ENCODE measurements around the gene FRYL.

Gene FRYL

GRCh38 chr4:48781968-48782367 lies 1.9 kb upstream of the FRYL start:
- Histone ChIP-seq H3K4me3 (ENCODE audit: low read length) (no peak overlapping the region), H3K9me3 (ENCODE audit: control insufficient read depth, low read length) (no peaks in the 10 kb centered on the region), H3K27me3 (replicated peaks; ENCODE audit: control insufficient read depth, insufficient read depth, low read length) (no peaks in the 10 kb centered on the region), H3K36me3 (ENCODE audit: control insufficient read depth, insufficient read depth, low read length, severe bottlenecking) (no peaks in the 10 kb centered on the region), H3K9ac (ENCODE audit: low read length) (no peak overlapping the region), H3K4me1 (ENCODE audit: control insufficient read depth, insufficient read depth, low read length) (peaks cover 13% of the 10 kb centered on the region)
- no peak for DNase-seq (ENCODE audit: low read depth)

GRCh38 chr4:48780865-48781214 lies 761 bp upstream of the FRYL start:
- peak; percentile 78 for DNase-seq (ENCODE audit: low read depth)
- no peaks in the 10 kb centered on the region for H3K9me3 ChIP-seq (ENCODE audit: control insufficient read depth, low read length)

GRCh38 chr4:48779095-48779997 lies 733 bp downstream of the FRYL start:
- Histone ChIP-seq H3K9ac (ENCODE audit: low read length) (peak overlapping the region; percentile 96), H3K27me3 (replicated peaks; ENCODE audit: control insufficient read depth, insufficient read depth, low read length) (no peaks in the 10 kb centered on the region), H3K36me3 (ENCODE audit: control insufficient read depth, insufficient read depth, low read length, severe bottlenecking) (no peaks in the 10 kb centered on the region), H3K4me3 (ENCODE audit: low read length) (peak overlapping the region; percentile 96), H3K4me1 (ENCODE audit: control insufficient read depth, insufficient read depth, low read length) (peaks cover 13% of the 10 kb centered on the region), H3K9me3 (ENCODE audit: control insufficient read depth, low read length) (no peaks in the 10 kb centered on the region)
- DNase-seq (ENCODE audit: low read depth), result peak; percentile 88

More at GRCh38 chr4:48780865-48781214, 761 bp upstream of the FRYL start:
- H3K36me3 ChIP-seq (ENCODE audit: control insufficient read depth, insufficient read depth, low read length, severe bottlenecking), result no peaks in the 10 kb centered on the region
- peak overlapping the region; percentile 83 for H3K9ac ChIP-seq (ENCODE audit: low read length)
- peak overlapping the region; percentile 89 for H3K4me3 ChIP-seq (ENCODE audit: low read length)
- peaks cover 13% of the 10 kb centered on the region for H3K4me1 ChIP-seq (ENCODE audit: control insufficient read depth, insufficient read depth, low read length)
- no peaks in the 10 kb centered on the region for H3K27me3 ChIP-seq (replicated peaks; ENCODE audit: control insufficient read depth, insufficient read depth, low read length)

- DNase-seq (ENCODE audit: low read depth), result peak; percentile 78
- peak overlapping the region; percentile 96 for H3K9ac ChIP-seq (ENCODE audit: low read length)
- H3K4me3 ChIP-seq (ENCODE audit: low read length), result peak overlapping the region; percentile 96
Measured at GRCh38 chr4:48778431-48779094, 1.5 kb downstream of the FRYL start.

GRCh38 chr4:48777739-48778138 lies 2.3 kb downstream of the FRYL start:
- Histone ChIP-seq H3K27me3 (replicated peaks; ENCODE audit: control insufficient read depth, insufficient read depth, low read length) (no peaks in the 10 kb centered on the region), H3K9me3 (ENCODE audit: control insufficient read depth, low read length) (no peaks in the 10 kb centered on the region), H3K36me3 (ENCODE audit: control insufficient read depth, insufficient read depth, low read length, severe bottlenecking) (no peaks in the 10 kb centered on the region), H3K4me1 (ENCODE audit: control insufficient read depth, insufficient read depth, low read length) (peaks cover 13% of the 10 kb centered on the region), H3K9ac (ENCODE audit: low read length) (peak overlapping the region; percentile 96), H3K4me3 (ENCODE audit: low read length) (peak overlapping the region; percentile 96)
- no peak for DNase-seq (ENCODE audit: low read depth)

More at GRCh38 chr4:48778431-48779094, 1.5 kb downstream of the FRYL start:
- no peaks in the 10 kb centered on the region for H3K9me3 ChIP-seq (ENCODE audit: control insufficient read depth, low read length)
- no peaks in the 10 kb centered on the region for H3K27me3 ChIP-seq (replicated peaks; ENCODE audit: control insufficient read depth, insufficient read depth, low read length)
- peaks cover 13% of the 10 kb centered on the region for H3K4me1 ChIP-seq (ENCODE audit: control insufficient read depth, insufficient read depth, low read length)
- H3K36me3 ChIP-seq (ENCODE audit: control insufficient read depth, insufficient read depth, low read length, severe bottlenecking), result no peaks in the 10 kb centered on the region

GRCh38 chr4:48774760-48775710 lies 5.0 kb downstream of the FRYL start:
- DNase-seq (ENCODE audit: low read depth), result no peak
- Histone ChIP-seq H3K36me3 (ENCODE audit: control insufficient read depth, insufficient read depth, low read length, severe bottlenecking) (no peaks in the 10 kb centered on the region), H3K9ac (ENCODE audit: low read length) (no peak overlapping the region), H3K27me3 (replicated peaks; ENCODE audit: control insufficient read depth, insufficient read depth, low read length) (no peaks in the 10 kb centered on the region), H3K4me1 (ENCODE audit: control insufficient read depth, insufficient read depth, low read length) (peaks cover 13% of the 10 kb centered on the region), H3K4me3 (ENCODE audit: low read length) (no peak overlapping the region), H3K9me3 (ENCODE audit: control insufficient read depth, low read length) (no peaks in the 10 kb centered on the region)

GRCh38 chr4:48772556-48772955 lies 7.5 kb downstream of the FRYL start:
- no peak overlapping the region for H3K4me3 ChIP-seq (ENCODE audit: low read length)
- no peak for DNase-seq (ENCODE audit: low read depth)
- H3K4me1 ChIP-seq (ENCODE audit: control insufficient read depth, insufficient read depth, low read length), result peaks cover under 1% of the 10 kb centered on the region
- H3K9ac ChIP-seq (ENCODE audit: low read length), result no peak overlapping the region
- no peaks in the 10 kb centered on the region for H3K27me3 ChIP-seq (replicated peaks; ENCODE audit: control insufficient read depth, insufficient read depth, low read length)
- no peaks in the 10 kb centered on the region for H3K9me3 ChIP-seq (ENCODE audit: control insufficient read depth, low read length)
- H3K36me3 ChIP-seq (ENCODE audit: control insufficient read depth, insufficient read depth, low read length, severe bottlenecking), result no peaks in the 10 kb centered on the region

- Histone ChIP-seq H3K4me1 (ENCODE audit: control insufficient read depth, insufficient read depth, low read length) (no peaks in the 10 kb centered on the region), H3K36me3 (ENCODE audit: control insufficient read depth, insufficient read depth, low read length, severe bottlenecking) (no peaks in the 10 kb centered on the region), H3K4me3 (ENCODE audit: low read length) (no peak overlapping the region), H3K9me3 (ENCODE audit: control insufficient read depth, low read length) (no peaks in the 10 kb centered on the region), H3K27me3 (replicated peaks; ENCODE audit: control insufficient read depth, insufficient read depth, low read length) (no peaks in the 10 kb centered on the region), H3K9ac (ENCODE audit: low read length) (no peak overlapping the region)
- no peak for DNase-seq (ENCODE audit: low read depth)
Measured at GRCh38 chr4:48767055-48767929, 12.8 kb downstream of the FRYL start.

- Histone ChIP-seq H3K4me1 (ENCODE audit: control insufficient read depth, insufficient read depth, low read length) (no peaks in the 10 kb centered on the region), H3K27me3 (replicated peaks; ENCODE audit: control insufficient read depth, insufficient read depth, low read length) (no peaks in the 10 kb centered on the region), H3K9me3 (ENCODE audit: control insufficient read depth, low read length) (no peaks in the 10 kb centered on the region), H3K36me3 (ENCODE audit: control insufficient read depth, insufficient read depth, low read length, severe bottlenecking) (no peaks in the 10 kb centered on the region), H3K4me3 (ENCODE audit: low read length) (no peak overlapping the region), H3K9ac (ENCODE audit: low read length) (no peak overlapping the region)
- no peak for DNase-seq (ENCODE audit: low read depth)
Measured at GRCh38 chr4:48766131-48766792, 13.8 kb downstream of the FRYL start.

- no peak overlapping the region for H3K4me3 ChIP-seq (ENCODE audit: low read length)
- H3K9ac ChIP-seq (ENCODE audit: low read length), result no peak overlapping the region
- H3K27me3 ChIP-seq (replicated peaks; ENCODE audit: control insufficient read depth, insufficient read depth, low read length), result no peaks in the 10 kb centered on the region
- no peaks in the 10 kb centered on the region for H3K36me3 ChIP-seq (ENCODE audit: control insufficient read depth, insufficient read depth, low read length, severe bottlenecking)
- no peak for DNase-seq (ENCODE audit: low read depth)
- H3K4me1 ChIP-seq (ENCODE audit: control insufficient read depth, insufficient read depth, low read length), result no peaks in the 10 kb centered on the region
- no peaks in the 10 kb centered on the region for H3K9me3 ChIP-seq (ENCODE audit: control insufficient read depth, low read length)
Measured at GRCh38 chr4:48762408-48762807, 17.7 kb downstream of the FRYL start.

Measured in adipocyte (in vitro differentiated cells).